ENCODE measurements around the gene ALDH3B2.

DNA sequence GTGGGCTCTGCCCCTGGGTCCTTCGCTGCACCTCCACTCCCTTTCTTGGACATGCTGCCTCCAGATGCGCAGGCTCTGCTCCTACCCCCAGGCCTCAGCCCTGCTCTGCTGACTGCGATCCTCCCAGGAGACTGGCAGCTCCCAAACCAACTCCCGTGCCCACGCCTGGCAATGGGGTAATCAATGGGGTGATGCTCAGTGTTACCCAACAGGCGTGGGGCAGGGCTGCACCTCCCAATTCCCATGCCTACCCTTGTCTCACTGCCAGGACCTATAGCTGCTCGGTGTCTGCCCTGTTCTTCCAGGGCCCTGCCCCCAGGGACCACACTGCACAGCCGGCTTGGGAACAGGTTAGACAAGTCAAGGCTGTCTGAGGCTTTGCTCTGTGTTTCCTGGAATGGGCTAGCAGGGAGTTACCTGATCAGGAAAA lies at the start of gene ALDH3B2:
- TF ChIP-seq POLR2A (IDR thresholded peaks at IDR 0.05; ENCODE audit: low read depth) = no peak
- TF ChIP-seq POLR2AphosphoS5 (IDR thresholded peaks at IDR 0.05) = no peak
- TF ChIP-seq EP300 (IDR thresholded peaks at IDR 0.05) = no peak
- TF ChIP-seq, protein P1, sequence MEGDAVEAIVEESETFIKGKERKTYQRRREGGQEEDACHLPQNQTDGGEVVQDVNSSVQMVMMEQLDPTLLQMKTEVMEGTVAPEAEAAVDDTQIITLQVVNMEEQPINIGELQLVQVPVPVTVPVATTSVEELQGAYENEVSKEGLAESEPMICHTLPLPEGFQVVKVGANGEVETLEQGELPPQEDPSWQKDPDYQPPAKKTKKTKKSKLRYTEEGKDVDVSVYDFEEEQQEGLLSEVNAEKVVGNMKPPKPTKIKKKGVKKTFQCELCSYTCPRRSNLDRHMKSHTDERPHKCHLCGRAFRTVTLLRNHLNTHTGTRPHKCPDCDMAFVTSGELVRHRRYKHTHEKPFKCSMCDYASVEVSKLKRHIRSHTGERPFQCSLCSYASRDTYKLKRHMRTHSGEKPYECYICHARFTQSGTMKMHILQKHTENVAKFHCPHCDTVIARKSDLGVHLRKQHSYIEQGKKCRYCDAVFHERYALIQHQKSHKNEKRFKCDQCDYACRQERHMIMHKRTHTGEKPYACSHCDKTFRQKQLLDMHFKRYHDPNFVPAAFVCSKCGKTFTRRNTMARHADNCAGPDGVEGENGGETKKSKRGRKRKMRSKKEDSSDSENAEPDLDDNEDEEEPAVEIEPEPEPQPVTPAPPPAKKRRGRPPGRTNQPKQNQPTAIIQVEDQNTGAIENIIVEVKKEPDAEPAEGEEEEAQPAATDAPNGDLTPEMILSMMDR (IDR thresholded peaks at IDR 0.05) = no peak

All from esophagus muscularis mucosa (tissue), 4 donors.